BJ (cell line): ENCODE measurements around the gene PRKCH. TPM values are rescaled to one million over a fixed set of nuclear protein-coding genes. Genes with fewer than 3 reads are reported as not detected.

ENCODE experiments used
- CTCF ChIA-PET: fragments of 350-600 bp; formaldehyde crosslinking; extraction: SDS; loops from one replicate; lab custom pipeline; 2021; ENCODE audit warnings: antibody characterized with exemption, inconsistent platforms; lab: Yijun Ruan, JAX
- POLR2A ChIA-PET: fragments of 300-600 bp; sonication (Branson Sonifier 250); formaldehyde crosslinking; extraction: SDS; loops from one replicate; lab custom pipeline; 2021; ENCODE audit warnings: antibody characterized with exemption; lab: Charles Lee
- DNase-seq: peaks from one replicate; pipeline ENCODE4 v3.0.0-alpha.2; 2011; ENCODE audit warnings: low read depth
- H3K27me3 ChIP-seq: 2 replicates; pipeline ENCODE4 v1.6.0; 2011; ENCODE audit warnings: low read length; ENCODE audit not compliant: control insufficient read depth, insufficient read depth
- H3K36me3 ChIP-seq: 2 replicates; pipeline ENCODE4 v1.5.1; 2011; ENCODE audit warnings: low read length; ENCODE audit not compliant: control insufficient read depth, insufficient read depth
- H3K4me3 ChIP-seq: 2 replicates; pipeline ENCODE4 v1.5.1; 2011; ENCODE audit warnings: low read depth, mild to moderate bottlenecking, control low read depth, low read length
- CTCF ChIP-seq: IDR thresholded peaks from 2 replicates; pipeline ENCODE4 v1.5.1; 2011; ENCODE audit warnings: low read depth, mild to moderate bottlenecking, control low read depth, inconsistent platforms, low read length, moderate library complexity; ENCODE audit not compliant: insufficient read depth
- polyA plus RNA-seq: library from polyadenylated mRNA; depleted of rRNA; stranded (reverse); fragments of >200 nt; gene quantifications from 2 replicates; pipeline ENCODE4 v1.2.3, GENCODE V29; 2011

Gene PRKCH
- polyA plus RNA-seq, 1 experiment: 2.0 TPM

DNA sequence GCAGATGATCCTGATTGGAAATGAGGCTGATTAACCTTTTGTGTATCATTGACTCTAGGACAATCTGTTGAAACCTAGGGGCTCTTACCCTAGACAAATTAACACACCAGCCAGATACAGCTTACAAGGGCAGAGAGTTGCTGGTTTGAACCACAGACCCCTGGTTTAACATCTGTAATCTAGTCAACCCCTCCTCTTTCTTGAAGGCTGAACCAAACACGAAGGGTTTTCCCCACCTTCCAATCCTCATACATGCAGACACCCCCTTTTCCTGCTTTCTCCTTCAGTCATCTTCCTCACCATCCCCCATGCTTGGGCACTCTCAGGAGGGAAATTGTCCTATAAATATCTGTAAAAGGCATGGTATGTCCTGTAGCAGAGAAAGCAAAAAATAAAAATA is 247.9 kb downstream of the PRKCH start:
- POLR2A ChIA-PET: interaction anchor here (0.5 kb wide), 1 partner anchor 158 kb away, joined by 5 read pairs; no protein-coding TSS in a partner anchor
- Histone ChIP-seq H3K36me3 (no peaks in the 10 kb centered on the region), H3K4me3 (no peak overlapping the region), H3K27me3 (no peaks in the 10 kb centered on the region)
- no peak for TF ChIP-seq CTCF
- CTCF ChIA-PET: no interaction called here
- no peak for DNase-seq

DNA sequence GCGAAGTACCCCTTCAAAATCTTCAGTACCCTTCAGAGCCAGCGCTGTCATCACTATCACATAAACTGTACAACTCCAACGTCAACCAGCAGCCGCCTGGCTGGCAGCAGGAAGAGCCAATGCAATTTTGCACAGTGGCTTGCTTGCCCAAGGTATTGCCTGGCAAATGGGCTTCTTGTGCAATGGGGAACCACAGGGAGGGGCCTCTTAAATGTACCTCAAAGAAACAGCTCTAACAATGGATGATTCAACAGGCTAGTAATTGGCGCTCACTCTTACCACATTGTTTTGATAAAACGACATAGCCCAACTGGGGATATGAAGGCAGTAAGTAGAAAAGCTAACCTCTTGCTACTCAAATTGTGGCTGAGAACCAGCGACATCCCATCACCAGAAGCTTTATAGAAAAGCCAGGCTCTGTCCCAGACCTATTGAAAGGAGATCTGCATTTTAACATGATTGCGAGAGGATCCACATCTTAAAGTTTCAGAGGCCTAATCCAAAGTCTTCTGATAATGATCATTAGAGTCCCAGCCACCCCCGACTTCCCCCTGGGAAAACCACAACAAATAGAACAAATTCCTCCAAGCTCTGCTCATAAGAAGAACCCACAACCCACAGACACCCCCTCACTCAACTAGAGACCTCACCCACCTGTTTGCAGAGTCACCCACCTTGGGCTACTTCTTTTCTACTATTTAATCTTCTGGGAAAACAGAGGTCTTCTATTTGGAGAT is 248.6 kb downstream of the PRKCH start:
- no peak for TF ChIP-seq CTCF
- Histone ChIP-seq H3K4me3 (no peak overlapping the region), H3K27me3 (no peaks in the 10 kb centered on the region), H3K36me3 (no peaks in the 10 kb centered on the region)
- POLR2A ChIA-PET: interaction anchor here (0.6 kb wide), 1 partner anchor 58 kb away, joined by 27 read pairs; no protein-coding TSS in a partner anchor
- DNase-seq: no peak
- CTCF ChIA-PET: interaction anchor here (1.3 to 1.5 kb wide), 2 partner anchors 19 to 95 kb away, joined by 4 to 9 read pairs; no protein-coding TSS in a partner anchor

GRCh38 chr14:61570549-61571290 is 249.3 kb downstream of the PRKCH start:
- ChIA-PET POLR2A (no interaction called here), CTCF (interaction anchor here (1.3 to 1.5 kb wide), 2 partner anchors 19 to 95 kb away, joined by 4 to 9 read pairs; no protein-coding TSS in a partner anchor)
- no peak for TF ChIP-seq CTCF
- no peak overlapping the region for H3K4me3 ChIP-seq
- no peak for DNase-seq
- H3K36me3 ChIP-seq: no peaks in the 10 kb centered on the region
- no peaks in the 10 kb centered on the region for H3K27me3 ChIP-seq

- POLR2A ChIA-PET: no interaction called here
- H3K27me3 ChIP-seq: no peaks in the 10 kb centered on the region
- no peaks in the 10 kb centered on the region for H3K36me3 ChIP-seq
- no peak for DNase-seq
- H3K4me3 ChIP-seq: no peak overlapping the region
- no peak for TF ChIP-seq CTCF
- CTCF ChIA-PET: no interaction called here
Measured at GRCh38 chr14:61571917-61572316, 250.5 kb downstream of the PRKCH start.

- no peak overlapping the region for H3K4me3 ChIP-seq
- no peaks in the 10 kb centered on the region for H3K27me3 ChIP-seq
- ChIA-PET POLR2A (no interaction called here), CTCF (interaction anchor here (1.2 kb wide), 1 partner anchor 98 kb away, joined by 4 read pairs; no protein-coding TSS in a partner anchor)
- no peak for TF ChIP-seq CTCF
- DNase-seq: no peak
- H3K36me3 ChIP-seq: no peaks in the 10 kb centered on the region
Measured at GRCh38 chr14:61573321-61573720, 251.9 kb downstream of the PRKCH start.
